HepG2 (cell line): ENCODE data around the gene ASCC2. TPM values are rescaled to one million over a fixed set of nuclear protein-coding genes. Genes with fewer than 3 reads are reported as not detected.

Experiments used
- ASH2L ChIP-seq: fragments of 300-600, 200-600 bp; sonication (generic); IDR thresholded peaks from 2 replicates; pipeline ENCODE4 v1.7.0; 2017; ENCODE audit warnings: low read depth, mild to moderate bottlenecking, moderate library complexity, mixed read lengths, low read length; ENCODE audit not compliant: insufficient read length
- ATF7 ChIP-seq, 2 experiments: fragments of 450-650 bp in 1 of 2; sonication (generic) in 1 of 2; formaldehyde crosslinking in 1 of 2; IDR thresholded peaks; 2 replicates each; pipeline versions ENCODE4 v1.4.0 to v1.6.1; 2016 to 2020; ENCODE audit warnings: antibody characterized with exemption in 1 of 2, mild to moderate bottlenecking in 1 of 2, missing genetic modification reagents in 1 of 2
- HIVEP1 ChIP-seq: sonication (generic); formaldehyde crosslinking; IDR thresholded peaks from 2 replicates; pipeline ENCODE4 v1.4.0; 2020; ENCODE audit warnings: mild to moderate bottlenecking, missing genetic modification reagents
- SALL2 ChIP-seq: sonication (generic); formaldehyde crosslinking; IDR thresholded peaks from 2 replicates; pipeline ENCODE4 v1.8.1; 2023; ENCODE audit warnings: mild to moderate bottlenecking, missing genetic modification reagents, inconsistent platforms
- SIX4 ChIP-seq: sonication (generic); formaldehyde crosslinking; IDR thresholded peaks from 2 replicates; pipeline ENCODE4 v1.4.0; 2020; ENCODE audit warnings: missing genetic modification reagents
- SOX5 ChIP-seq: IDR thresholded peaks from 2 replicates; pipeline ENCODE4 v1.6.1; 2016; ENCODE audit warnings: borderline replicate concordance
- TAF1 ChIP-seq: sonication (generic); formaldehyde crosslinking; IDR thresholded peaks from 2 replicates; pipeline ENCODE4 v1.4.0; 2020; ENCODE audit warnings: missing genetic modification reagents
- U2AF2 ChIP-seq: fragments of 200-400 bp; formaldehyde crosslinking; IDR thresholded peaks from 2 replicates; pipeline ENCODE4 v1.6.1; 2017; ENCODE audit warnings: low read depth, mild to moderate bottlenecking, low read length
- ZC3H4 ChIP-seq: sonication (generic); formaldehyde crosslinking; IDR thresholded peaks from 2 replicates; pipeline ENCODE4 v1.4.0; 2020; ENCODE audit warnings: missing genetic modification reagents, borderline replicate concordance
- ZMAT3 ChIP-seq: sonication (generic); formaldehyde crosslinking; conservative IDR thresholded peaks from 2 replicates; pipeline ENCODE4 v1.7.0; 2021; ENCODE audit warnings: missing genetic modification reagents
- ZNF205 ChIP-seq: IDR thresholded peaks from 2 replicates; pipeline ENCODE4 v1.6.1; 2018; ENCODE audit warnings: missing biosample characterization, missing genetic modification reagents
- ZNF235 ChIP-seq: sonication (generic); formaldehyde crosslinking; IDR thresholded peaks from 2 replicates; pipeline ENCODE4 v1.8.1; 2023; ENCODE audit warnings: mild to moderate bottlenecking, missing genetic modification reagents, borderline replicate concordance
- ZNF546 ChIP-seq: sonication (generic); formaldehyde crosslinking; conservative IDR thresholded peaks from 2 replicates; pipeline ENCODE4 v1.8.1; 2023; ENCODE audit warnings: mild to moderate bottlenecking, missing genetic modification reagents
- ZNF652 ChIP-seq: IDR thresholded peaks from 2 replicates; pipeline ENCODE4 v1.6.1; 2016; ENCODE audit warnings: low read depth, borderline replicate concordance
- ZNF749 ChIP-seq: sonication (generic); formaldehyde crosslinking; IDR thresholded peaks from 2 replicates; pipeline ENCODE4 v1.8.0; 2022; ENCODE audit warnings: mild to moderate bottlenecking, missing genetic modification reagents, moderate library complexity, borderline replicate concordance
- ZNF850 ChIP-seq: sonication (generic); formaldehyde crosslinking; conservative IDR thresholded peaks from 2 replicates; pipeline ENCODE4 v1.9.0; 2021; ENCODE audit warnings: mild to moderate bottlenecking, missing genetic modification reagents
- polyA plus RNA-seq, 8 experiments: library from polyadenylated mRNA; depleted of rRNA in 3 of 8; stranded (reverse) in 7 of 8; unstranded in 1 of 8; fragments of >200 nt; fragmentation: Illumina TruSeq in 4 of 8; extraction: Trizol in 4 of 8; gene quantifications; 2 replicates each; pipeline versions ENCODE4 v1.2.1 to v1.2.3, GENCODE V29; 2011 to 2016; ENCODE audit warnings: low read depth in 4 of 8, missing spikeins in 1 of 8, mixed read lengths in 1 of 8; ENCODE audit not compliant: insufficient read depth in 1 of 8
- total RNA-seq, 5 experiments: library from RNA; depleted of rRNA; stranded (reverse); fragments of >200 nt; fragmentation: Illumina TruSeq; extraction: Trizol; gene quantifications; 2 replicates each; pipeline ENCODE4 v1.2.3, GENCODE V29; 2016; ENCODE audit warnings: low read depth in 1 of 5
- TF ChIP-seq, protein P1 (sequence below): IDR thresholded peaks from 2 replicates; pipeline ENCODE4 v1.6.1; 2016; ENCODE audit warnings: control low read depth
- TF ChIP-seq, protein P2 (sequence below): sonication (generic); formaldehyde crosslinking; IDR thresholded peaks from 2 replicates; pipeline ENCODE4 v1.5.0; 2020; ENCODE audit warnings: missing genetic modification reagents, mild to moderate bottlenecking, borderline replicate concordance
- TF ChIP-seq, protein P3 (sequence below): IDR thresholded peaks from 2 replicates; pipeline ENCODE4 v1.6.1; 2016
- TF ChIP-seq, protein P4 (sequence below): sonication (generic); IDR thresholded peaks from 2 replicates; pipeline ENCODE4 v1.6.1; 2016; ENCODE audit warnings: low read depth, borderline replicate concordance
- TF ChIP-seq, protein P5 (sequence below): sonication (generic); formaldehyde crosslinking; IDR thresholded peaks from 2 replicates; pipeline ENCODE4 v1.9.0; 2021; ENCODE audit warnings: missing genetic modification reagents, borderline replicate concordance
- TF ChIP-seq, protein P6 (sequence below): sonication (generic); formaldehyde crosslinking; IDR thresholded peaks from 2 replicates; pipeline ENCODE4 v1.9.0; 2022; ENCODE audit warnings: missing genetic modification reagents, mild to moderate bottlenecking, borderline replicate concordance

ASCC2 gene
- total and polyA plus RNA-seq, 2 of the 13 experiments (the other 11 are each of a cell fraction or from before 2014, with no cell fraction given), result 26.2 to 26.3 TPM

DNA sequence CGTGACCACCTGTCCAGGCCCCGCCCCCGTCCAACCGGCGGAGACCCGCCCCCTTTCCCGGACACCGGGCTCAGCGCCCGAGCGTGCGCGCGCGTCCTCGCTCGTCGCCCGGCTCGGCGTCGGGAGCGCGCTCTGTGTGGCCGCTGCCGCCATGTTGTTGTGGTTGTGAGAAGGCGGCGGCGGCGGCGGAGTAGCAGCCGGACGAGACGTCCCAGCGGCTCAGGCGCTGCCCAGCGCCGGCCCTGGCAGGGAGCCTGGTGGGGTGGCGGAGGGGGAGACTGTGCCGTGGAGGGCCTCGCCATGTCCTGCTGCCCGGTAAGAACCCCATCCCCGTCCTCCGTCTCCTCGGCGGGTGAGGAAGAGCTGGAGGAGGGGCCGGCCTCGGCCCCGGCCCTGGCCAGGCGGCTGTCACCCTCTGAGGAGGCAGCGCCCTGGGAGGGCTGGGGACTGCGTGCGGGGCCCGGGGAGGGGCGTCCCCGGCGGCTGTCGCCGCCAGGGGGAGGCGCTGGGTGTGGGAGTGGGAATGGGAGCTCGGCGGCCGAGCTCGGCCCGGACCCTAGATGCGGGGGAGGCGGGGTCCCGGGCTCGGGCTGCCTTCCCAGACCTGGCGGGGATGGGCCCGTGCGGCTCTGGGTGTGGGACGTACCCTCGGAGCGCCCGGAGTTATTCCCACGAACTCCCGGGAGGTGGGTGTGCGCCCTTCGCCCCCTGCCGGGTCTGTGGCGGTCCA is 45.1 kb upstream of the ASCC2 start, which contains the start of gene MTMR3 (continued):
- TF ChIP-seq ASH2L (peak; percentile 56), ZC3H4 (CRISPR knock-in tag) (no peak), TAF1 (CRISPR knock-in tag) (peak; percentile 83; the same call in 1 of the 2 replicates), SOX5 (no peak), ZNF652 (CRISPR knock-in tag) (no peak), ZNF546 (CRISPR knock-in tag) (0 out of 2 replicates have a peak, but pooled peaks have one; percentile 59), HIVEP1 (CRISPR knock-in tag) (no peak), ATF7 (IDR thresholded peaks at IDR 0.05) (no peak), ATF7 (CRISPR knock-in tag; IDR thresholded peaks at IDR 0.05) (no peak), U2AF2 (no peak), SIX4 (CRISPR knock-in tag) (no peak), SALL2 (CRISPR knock-in tag) (peak; percentile 54; the same call in 1 of the 2 replicates), ZNF749 (no peak), ZNF235 (CRISPR knock-in tag) (no peak), ZMAT3 (CRISPR knock-in tag) (0 out of 2 replicates have a peak, but pooled peaks have one; percentile 79), ZNF205 (CRISPR knock-in tag) (no peak), ZNF850 (CRISPR knock-in tag) (no peak)
- TF ChIP-seq, protein P1, sequence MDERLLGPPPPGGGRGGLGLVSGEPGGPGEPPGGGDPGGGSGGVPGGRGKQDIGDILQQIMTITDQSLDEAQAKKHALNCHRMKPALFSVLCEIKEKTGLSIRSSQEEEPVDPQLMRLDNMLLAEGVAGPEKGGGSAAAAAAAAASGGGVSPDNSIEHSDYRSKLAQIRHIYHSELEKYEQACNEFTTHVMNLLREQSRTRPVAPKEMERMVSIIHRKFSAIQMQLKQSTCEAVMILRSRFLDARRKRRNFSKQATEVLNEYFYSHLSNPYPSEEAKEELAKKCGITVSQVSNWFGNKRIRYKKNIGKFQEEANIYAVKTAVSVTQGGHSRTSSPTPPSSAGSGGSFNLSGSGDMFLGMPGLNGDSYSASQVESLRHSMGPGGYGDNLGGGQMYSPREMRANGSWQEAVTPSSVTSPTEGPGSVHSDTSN (CRISPR knock-in tag), result no peak
- TF ChIP-seq, protein P2, sequence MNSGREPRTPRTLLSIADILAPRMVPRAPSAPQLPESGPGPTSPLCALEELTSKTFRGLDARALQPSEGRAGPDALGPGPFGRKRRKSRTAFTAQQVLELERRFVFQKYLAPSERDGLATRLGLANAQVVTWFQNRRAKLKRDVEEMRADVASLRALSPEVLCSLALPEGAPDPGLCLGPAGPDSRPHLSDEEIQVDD (CRISPR knock-in tag), result no peak
- TF ChIP-seq, protein P3, sequence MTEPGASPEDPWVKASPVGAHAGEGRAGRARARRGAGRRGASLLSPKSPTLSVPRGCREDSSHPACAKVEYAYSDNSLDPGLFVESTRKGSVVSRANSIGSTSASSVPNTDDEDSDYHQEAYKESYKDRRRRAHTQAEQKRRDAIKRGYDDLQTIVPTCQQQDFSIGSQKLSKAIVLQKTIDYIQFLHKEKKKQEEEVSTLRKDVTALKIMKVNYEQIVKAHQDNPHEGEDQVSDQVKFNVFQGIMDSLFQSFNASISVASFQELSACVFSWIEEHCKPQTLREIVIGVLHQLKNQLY (CRISPR knock-in tag), result no peak
- TF ChIP-seq, protein P4, sequence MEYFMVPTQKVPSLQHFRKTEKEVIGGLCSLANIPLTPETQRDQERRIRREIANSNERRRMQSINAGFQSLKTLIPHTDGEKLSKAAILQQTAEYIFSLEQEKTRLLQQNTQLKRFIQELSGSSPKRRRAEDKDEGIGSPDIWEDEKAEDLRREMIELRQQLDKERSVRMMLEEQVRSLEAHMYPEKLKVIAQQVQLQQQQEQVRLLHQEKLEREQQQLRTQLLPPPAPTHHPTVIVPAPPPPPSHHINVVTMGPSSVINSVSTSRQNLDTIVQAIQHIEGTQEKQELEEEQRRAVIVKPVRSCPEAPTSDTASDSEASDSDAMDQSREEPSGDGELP, result no peak
- TF ChIP-seq, protein P5, sequence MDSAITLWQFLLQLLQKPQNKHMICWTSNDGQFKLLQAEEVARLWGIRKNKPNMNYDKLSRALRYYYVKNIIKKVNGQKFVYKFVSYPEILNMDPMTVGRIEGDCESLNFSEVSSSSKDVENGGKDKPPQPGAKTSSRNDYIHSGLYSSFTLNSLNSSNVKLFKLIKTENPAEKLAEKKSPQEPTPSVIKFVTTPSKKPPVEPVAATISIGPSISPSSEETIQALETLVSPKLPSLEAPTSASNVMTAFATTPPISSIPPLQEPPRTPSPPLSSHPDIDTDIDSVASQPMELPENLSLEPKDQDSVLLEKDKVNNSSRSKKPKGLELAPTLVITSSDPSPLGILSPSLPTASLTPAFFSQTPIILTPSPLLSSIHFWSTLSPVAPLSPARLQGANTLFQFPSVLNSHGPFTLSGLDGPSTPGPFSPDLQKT, result no peak
- TF ChIP-seq, protein P6, sequence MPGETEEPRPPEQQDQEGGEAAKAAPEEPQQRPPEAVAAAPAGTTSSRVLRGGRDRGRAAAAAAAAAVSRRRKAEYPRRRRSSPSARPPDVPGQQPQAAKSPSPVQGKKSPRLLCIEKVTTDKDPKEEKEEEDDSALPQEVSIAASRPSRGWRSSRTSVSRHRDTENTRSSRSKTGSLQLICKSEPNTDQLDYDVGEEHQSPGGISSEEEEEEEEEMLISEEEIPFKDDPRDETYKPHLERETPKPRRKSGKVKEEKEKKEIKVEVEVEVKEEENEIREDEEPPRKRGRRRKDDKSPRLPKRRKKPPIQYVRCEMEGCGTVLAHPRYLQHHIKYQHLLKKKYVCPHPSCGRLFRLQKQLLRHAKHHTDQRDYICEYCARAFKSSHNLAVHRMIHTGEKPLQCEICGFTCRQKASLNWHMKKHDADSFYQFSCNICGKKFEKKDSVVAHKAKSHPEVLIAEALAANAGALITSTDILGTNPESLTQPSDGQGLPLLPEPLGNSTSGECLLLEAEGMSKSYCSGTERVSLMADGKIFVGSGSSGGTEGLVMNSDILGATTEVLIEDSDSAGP, result peak; percentile 63; the same call in 1 of the 2 replicates
